HCT116 (cell line): Measurements from ENCODE around the gene PGGHG. TPM values are rescaled to one million over a fixed set of nuclear protein-coding genes. Genes with fewer than 3 reads are reported as not detected.

Source experiments
- ATAC-seq: fragments of 200-7000 bp; cut with Tn5 transposase; 2 replicates; pipeline ENCODE4 v1.9.1; 2020; ENCODE audit warnings: mild to moderate bottlenecking, moderate library complexity
- BruUV-seq: library from RNA; stranded (reverse); fragments of 400-500 nt; replicated peaks from 2 replicates; lab custom pipeline; 2021; lab: Mats Ljungman, UMichigan
- CTCF ChIA-PET: fragments of 300-600 bp; sonication (Branson Sonifier 250); formaldehyde crosslinking; loops from one replicate; lab custom pipeline; 2021; ENCODE audit warnings: antibody characterized with exemption; lab: Charles Lee
- POLR2A ChIA-PET: fragments of 300-600, 350-600 bp; sonication (Branson Sonifier 250); formaldehyde crosslinking; loops from one replicate; lab custom pipeline; 2021; ENCODE audit warnings: antibody characterized with exemption; lab: Charles Lee
- RAD21 ChIA-PET, 2 experiments: fragments of 300-600 bp; sonication (Branson Sonifier 250); formaldehyde crosslinking; loops; one replicate each; lab custom pipeline; 2023; ENCODE audit warnings: low total read pairs in 2 of 2; ENCODE audit not compliant: uncharacterized antibody in 2 of 2, unreplicated experiment in 2 of 2, low non-redundant PET in 1 of 2; lab: Charles Lee
- DNase-seq: peaks from one replicate; pipeline ENCODE4 v3.0.0-alpha.2; 2010; ENCODE audit warnings: low read depth, low spot score
- H2AFZ ChIP-seq: fragments of 200-600 bp; shearing (Covaris generic), sonication (generic); 2 replicates; pipeline ENCODE4 v1.6.1; 2017; ENCODE audit warnings: low read depth, mixed run types, mixed read lengths, antibody characterized with exemption, low read length; ENCODE audit not compliant: poor library complexity, severe bottlenecking
- H3K27ac ChIP-seq: 2 replicates; pipeline ENCODE4 v1.5.1; 2012; ENCODE audit warnings: low read depth, low read length
- H3K27me3 ChIP-seq: fragments of 200-600 bp; sonication (generic); 2 replicates; pipeline ENCODE4 v1.6.1; 2016; ENCODE audit warnings: mixed run types, low read length, mixed read lengths; ENCODE audit not compliant: insufficient read depth
- H3K36me3 ChIP-seq, 2 experiments: fragments of 200-500 bp in 1 of 2; fragments of 200-600 bp in 1 of 2; sonication (Bioruptor generic) in 1 of 2; sonication (generic) in 1 of 2; 2 replicates each; pipeline versions ENCODE4 v1.5.1 to v1.6.1; 2014 to 2016; ENCODE audit warnings: low read length in 2 of 2, inconsistent platforms in 1 of 2, mixed read lengths in 1 of 2, mixed run types in 1 of 2; ENCODE audit not compliant: insufficient read depth in 2 of 2, control insufficient read depth in 1 of 2
- H3K4me1 ChIP-seq, 2 experiments: fragments of 200-600 bp in 1 of 2; sonication (generic) in 1 of 2; 2 replicates each; pipeline versions ENCODE4 v1.5.1 to v1.6.1; 2012 to 2017; ENCODE audit warnings: low read length in 2 of 2, inconsistent platforms in 1 of 2, mild to moderate bottlenecking in 1 of 2, mixed read lengths in 1 of 2, mixed run types in 1 of 2, moderate library complexity in 1 of 2; ENCODE audit not compliant: insufficient read depth in 2 of 2, control insufficient read depth in 1 of 2
- H3K4me2 ChIP-seq: fragments of 200-600 bp; sonication (generic); 2 replicates; pipeline ENCODE4 v1.6.1; 2017; ENCODE audit warnings: mixed run types, low read length, mixed read lengths
- H3K4me3 ChIP-seq, 2 experiments: fragments of 200-600 bp in 1 of 2; sonication (generic) in 1 of 2; replicated peaks in 1 of 2; 2 replicates each; pipeline ENCODE4 v1.5.1; 2011 to 2016; ENCODE audit warnings: low read length in 2 of 2, control low read depth in 1 of 2, low read depth in 1 of 2, mild to moderate bottlenecking in 1 of 2, mixed read lengths in 1 of 2, mixed run types in 1 of 2
- H3K79me2 ChIP-seq: fragments of 200-600 bp; sonication (generic); 2 replicates; pipeline ENCODE4 v1.6.1; 2017; ENCODE audit warnings: mild to moderate bottlenecking, mixed run types, low read length, moderate library complexity, mixed read lengths; ENCODE audit not compliant: insufficient read depth
- H3K9ac ChIP-seq: fragments of 200-600 bp; sonication (generic); 2 replicates; pipeline ENCODE4 v1.6.1; 2016; ENCODE audit warnings: low read length, mixed read lengths
- H3K9me2 ChIP-seq: fragments of 200-600 bp; sonication (generic), shearing (Covaris generic); 2 replicates; pipeline ENCODE4 v1.6.1; 2017; ENCODE audit warnings: mixed run types, mild to moderate bottlenecking, moderate library complexity; ENCODE audit not compliant: insufficient read depth
- H3K9me3 ChIP-seq, 2 experiments: fragments of 200-500 bp in 1 of 2; fragments of 200-600 bp in 1 of 2; sonication (Bioruptor generic) in 1 of 2; sonication (generic) in 1 of 2; 2 replicates each; pipeline ENCODE4 v1.6.1; 2014 to 2017; ENCODE audit warnings: low read length in 2 of 2, mixed read lengths in 2 of 2, inconsistent platforms in 1 of 2, low read depth in 1 of 2, mild to moderate bottlenecking in 1 of 2, mixed run types in 1 of 2, moderate library complexity in 1 of 2; ENCODE audit not compliant: control insufficient read depth in 1 of 2, insufficient read depth in 1 of 2
- H4K20me1 ChIP-seq: fragments of 200-600 bp; sonication (generic), shearing (Covaris generic); 2 replicates; pipeline ENCODE4 v1.6.1; 2017; ENCODE audit warnings: mixed run types, mild to moderate bottlenecking, moderate library complexity; ENCODE audit not compliant: insufficient read depth
- CBX3 ChIP-seq: IDR thresholded peaks from 2 replicates; pipeline ENCODE4 v1.6.1; 2012; ENCODE audit warnings: low read depth
- CEBPB ChIP-seq: IDR thresholded peaks from 2 replicates; pipeline ENCODE4 v1.6.1; 2012; ENCODE audit warnings: low read depth
- ELF1 ChIP-seq: IDR thresholded peaks from 2 replicates; pipeline ENCODE4 v1.6.1; 2012; ENCODE audit warnings: low read depth, borderline replicate concordance
- EZH2 ChIP-seq: fragments of 200-600 bp; sonication (generic); IDR thresholded peaks from 2 replicates; pipeline ENCODE4 v1.6.1; 2017; ENCODE audit warnings: antibody characterized with exemption, mixed run types
- EZH2phosphoT487 ChIP-seq: fragments of 200-600 bp; IDR thresholded peaks from 2 replicates; pipeline ENCODE4 v1.6.1; 2018; ENCODE audit warnings: antibody characterized with exemption, borderline replicate concordance
- POLR2A ChIP-seq: IDR thresholded peaks from 2 replicates; pipeline ENCODE4 v1.7.0; 2011; ENCODE audit warnings: borderline replicate concordance; ENCODE audit not compliant: insufficient read depth, insufficient read length; ENCODE audit errors: extremely low read depth
- POLR2AphosphoS5 ChIP-seq: IDR thresholded peaks from 2 replicates; pipeline ENCODE4 v1.6.1; 2011; ENCODE audit warnings: mild to moderate bottlenecking, low read depth, low read length, moderate library complexity
- SIN3A ChIP-seq: IDR thresholded peaks from 2 replicates; pipeline ENCODE4 v1.6.1; 2012; ENCODE audit warnings: low read depth
- SP1 ChIP-seq: IDR thresholded peaks from 2 replicates; pipeline ENCODE4 v1.6.1; 2012; ENCODE audit warnings: low read depth
- SRF ChIP-seq: IDR thresholded peaks from 2 replicates; pipeline ENCODE4 v1.6.1; 2012; ENCODE audit warnings: low read depth
- TCF7L2 ChIP-seq: IDR thresholded peaks from 2 replicates; pipeline ENCODE4 v1.7.0; 2011; ENCODE audit warnings: borderline replicate concordance, inconsistent platforms; ENCODE audit not compliant: insufficient read depth, insufficient read length; ENCODE audit errors: extremely low read depth
- YY1 ChIP-seq: IDR thresholded peaks from 2 replicates; pipeline ENCODE4 v1.6.1; 2011; ENCODE audit warnings: low read length, low read depth, moderate library complexity, mild to moderate bottlenecking; ENCODE audit not compliant: insufficient replicate concordance; ENCODE audit errors: extremely low read depth
- ZFX ChIP-seq: fragments of 450-650 bp; IDR thresholded peaks from 2 replicates; pipeline ENCODE4 v1.6.1; 2017
- ZNF274 ChIP-seq: fragments of 200-500 bp; sonication (Bioruptor generic); IDR thresholded peaks from 2 replicates; pipeline ENCODE4 v1.6.1; 2014; ENCODE audit warnings: mild to moderate bottlenecking, low read depth, low read length, inconsistent platforms
- intact Hi-C: fragments of 100-400 bp; cut with micrococcal nuclease; formaldehyde crosslinking; loops from 2 replicates; pipeline ENCODE4 v1.10.0; 2022
- total RNA-seq: library from RNA; stranded (reverse); gene quantifications from one replicate; pipeline ENCODE4 v1.2.1, GENCODE V29; 2021; ENCODE audit not compliant: unreplicated experiment
- TF ChIP-seq, protein P1 (sequence below): IDR thresholded peaks from 2 replicates; pipeline ENCODE4 v1.6.1; 2012; ENCODE audit warnings: low read depth
- TF ChIP-seq, protein P2 (sequence below): IDR thresholded peaks from 2 replicates; pipeline ENCODE4 v1.6.1; 2012
- TF ChIP-seq, protein P3 (sequence below): IDR thresholded peaks from 2 replicates; pipeline ENCODE4 v1.6.1; 2011; ENCODE audit warnings: mild to moderate bottlenecking, low read length, moderate library complexity; ENCODE audit not compliant: insufficient replicate concordance; ENCODE audit errors: extremely low read depth
- TF ChIP-seq, protein P4 (sequence below), 3 experiments: fragments of 200-600 bp in 1 of 3; sonication (generic) in 1 of 3; IDR thresholded peaks in 2 of 3; conservative IDR thresholded peaks in 1 of 3; 2 replicates each; pipeline ENCODE4 v1.5.1; 2012 to 2017; ENCODE audit warnings: low read depth in 2 of 3, low read length in 2 of 3, antibody characterized with exemption in 1 of 3, borderline replicate concordance in 1 of 3, control low read depth in 1 of 3, mild to moderate bottlenecking in 1 of 3, mixed read lengths in 1 of 3, mixed run types in 1 of 3, moderate library complexity in 1 of 3; ENCODE audit not compliant: insufficient read depth in 1 of 3

The PGGHG gene
- total RNA-seq, 1 experiment from 2014 or later, result 57.5 TPM

DNA sequence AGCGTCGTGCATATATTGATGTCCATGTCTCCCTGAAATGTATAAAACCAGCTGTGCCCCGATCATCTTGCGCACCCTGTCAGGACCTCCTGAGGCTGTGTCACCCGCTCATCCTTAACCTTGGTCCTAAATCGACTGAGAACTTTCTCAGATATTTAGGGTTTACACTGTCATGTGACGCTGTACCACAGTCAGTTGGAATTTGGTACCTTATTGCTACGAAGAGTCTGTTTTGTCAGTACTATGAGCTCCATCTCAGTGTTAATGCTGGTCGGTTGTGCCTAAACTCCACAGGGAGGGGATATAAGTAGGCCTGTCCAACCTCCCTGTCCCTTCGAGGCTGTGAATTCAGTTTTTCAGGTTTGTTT, 16.9 kb downstream of the PGGHG start:
- H3K79me2 ChIP-seq, result no peaks in the 10 kb centered on the region
- H3K27ac ChIP-seq, result no peak overlapping the region
- H4K20me1 ChIP-seq, result no peaks in the 10 kb centered on the region
- CTCF ChIA-PET, result interaction anchor here (1.1 to 2.8 kb wide), 4 partner anchors 11 to 142 kb away, joined by 4 to 10 read pairs (median 6); no protein-coding TSS in a partner anchor
- H3K9me2 ChIP-seq, result no peaks in the 10 kb centered on the region
- no TSS peak for BruUV-seq
- intact Hi-C loops, result loop anchor here (1.0 to 10.0 kb wide), 2 partner anchors 89 to 142 kb away; partner anchors contain the start of gene PKP3
- H3K4me3 ChIP-seq, result no peak overlapping the region
- POLR2A ChIA-PET, result no interaction called here
- RAD21 ChIA-PET, result interaction anchor here in 1 of 2 experiments (0.8 kb wide), 1 partner anchor 56 kb away, joined by 3 read pairs; no protein-coding TSS in a partner anchor
- no peaks in the 10 kb centered on the region for H3K9me3 ChIP-seq
- peaks cover 13 to 24% of the 10 kb centered on the region in 2 experiments for H3K4me1 ChIP-seq
- DNase-seq (no peak), ATAC-seq (no peak)
- no peak overlapping the region for H3K9ac ChIP-seq
- no peak overlapping the region for H2AFZ ChIP-seq
- H3K4me2 ChIP-seq, result no peak overlapping the region
- no peaks in the 10 kb centered on the region for H3K36me3 ChIP-seq
- no peaks in the 10 kb centered on the region for H3K27me3 ChIP-seq
- TF ChIP-seq, protein P1, sequence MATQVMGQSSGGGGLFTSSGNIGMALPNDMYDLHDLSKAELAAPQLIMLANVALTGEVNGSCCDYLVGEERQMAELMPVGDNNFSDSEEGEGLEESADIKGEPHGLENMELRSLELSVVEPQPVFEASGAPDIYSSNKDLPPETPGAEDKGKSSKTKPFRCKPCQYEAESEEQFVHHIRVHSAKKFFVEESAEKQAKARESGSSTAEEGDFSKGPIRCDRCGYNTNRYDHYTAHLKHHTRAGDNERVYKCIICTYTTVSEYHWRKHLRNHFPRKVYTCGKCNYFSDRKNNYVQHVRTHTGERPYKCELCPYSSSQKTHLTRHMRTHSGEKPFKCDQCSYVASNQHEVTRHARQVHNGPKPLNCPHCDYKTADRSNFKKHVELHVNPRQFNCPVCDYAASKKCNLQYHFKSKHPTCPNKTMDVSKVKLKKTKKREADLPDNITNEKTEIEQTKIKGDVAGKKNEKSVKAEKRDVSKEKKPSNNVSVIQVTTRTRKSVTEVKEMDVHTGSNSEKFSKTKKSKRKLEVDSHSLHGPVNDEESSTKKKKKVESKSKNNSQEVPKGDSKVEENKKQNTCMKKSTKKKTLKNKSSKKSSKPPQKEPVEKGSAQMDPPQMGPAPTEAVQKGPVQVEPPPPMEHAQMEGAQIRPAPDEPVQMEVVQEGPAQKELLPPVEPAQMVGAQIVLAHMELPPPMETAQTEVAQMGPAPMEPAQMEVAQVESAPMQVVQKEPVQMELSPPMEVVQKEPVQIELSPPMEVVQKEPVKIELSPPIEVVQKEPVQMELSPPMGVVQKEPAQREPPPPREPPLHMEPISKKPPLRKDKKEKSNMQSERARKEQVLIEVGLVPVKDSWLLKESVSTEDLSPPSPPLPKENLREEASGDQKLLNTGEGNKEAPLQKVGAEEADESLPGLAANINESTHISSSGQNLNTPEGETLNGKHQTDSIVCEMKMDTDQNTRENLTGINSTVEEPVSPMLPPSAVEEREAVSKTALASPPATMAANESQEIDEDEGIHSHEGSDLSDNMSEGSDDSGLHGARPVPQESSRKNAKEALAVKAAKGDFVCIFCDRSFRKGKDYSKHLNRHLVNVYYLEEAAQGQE, result no peak
- TF ChIP-seq YY1 (no peak), SP1 (no peak), EZH2 (no peak), ELF1 (no peak), POLR2A (no peak), SRF (no peak), POLR2AphosphoS5 (no peak), ZNF274 (no peak), CEBPB (no peak), TCF7L2 (no peak), ZFX (no peak), EZH2phosphoT487 (no peak), SIN3A (no peak), CBX3 (no peak)
- TF ChIP-seq, protein P2, sequence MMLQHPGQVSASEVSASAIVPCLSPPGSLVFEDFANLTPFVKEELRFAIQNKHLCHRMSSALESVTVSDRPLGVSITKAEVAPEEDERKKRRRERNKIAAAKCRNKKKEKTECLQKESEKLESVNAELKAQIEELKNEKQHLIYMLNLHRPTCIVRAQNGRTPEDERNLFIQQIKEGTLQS, result no peak
- TF ChIP-seq, protein P3, sequence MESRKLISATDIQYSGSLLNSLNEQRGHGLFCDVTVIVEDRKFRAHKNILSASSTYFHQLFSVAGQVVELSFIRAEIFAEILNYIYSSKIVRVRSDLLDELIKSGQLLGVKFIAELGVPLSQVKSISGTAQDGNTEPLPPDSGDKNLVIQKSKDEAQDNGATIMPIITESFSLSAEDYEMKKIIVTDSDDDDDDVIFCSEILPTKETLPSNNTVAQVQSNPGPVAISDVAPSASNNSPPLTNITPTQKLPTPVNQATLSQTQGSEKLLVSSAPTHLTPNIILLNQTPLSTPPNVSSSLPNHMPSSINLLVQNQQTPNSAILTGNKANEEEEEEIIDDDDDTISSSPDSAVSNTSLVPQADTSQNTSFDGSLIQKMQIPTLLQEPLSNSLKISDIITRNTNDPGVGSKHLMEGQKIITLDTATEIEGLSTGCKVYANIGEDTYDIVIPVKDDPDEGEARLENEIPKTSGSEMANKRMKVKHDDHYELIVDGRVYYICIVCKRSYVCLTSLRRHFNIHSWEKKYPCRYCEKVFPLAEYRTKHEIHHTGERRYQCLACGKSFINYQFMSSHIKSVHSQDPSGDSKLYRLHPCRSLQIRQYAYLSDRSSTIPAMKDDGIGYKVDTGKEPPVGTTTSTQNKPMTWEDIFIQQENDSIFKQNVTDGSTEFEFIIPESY, result no peak
- TF ChIP-seq, protein P4, sequence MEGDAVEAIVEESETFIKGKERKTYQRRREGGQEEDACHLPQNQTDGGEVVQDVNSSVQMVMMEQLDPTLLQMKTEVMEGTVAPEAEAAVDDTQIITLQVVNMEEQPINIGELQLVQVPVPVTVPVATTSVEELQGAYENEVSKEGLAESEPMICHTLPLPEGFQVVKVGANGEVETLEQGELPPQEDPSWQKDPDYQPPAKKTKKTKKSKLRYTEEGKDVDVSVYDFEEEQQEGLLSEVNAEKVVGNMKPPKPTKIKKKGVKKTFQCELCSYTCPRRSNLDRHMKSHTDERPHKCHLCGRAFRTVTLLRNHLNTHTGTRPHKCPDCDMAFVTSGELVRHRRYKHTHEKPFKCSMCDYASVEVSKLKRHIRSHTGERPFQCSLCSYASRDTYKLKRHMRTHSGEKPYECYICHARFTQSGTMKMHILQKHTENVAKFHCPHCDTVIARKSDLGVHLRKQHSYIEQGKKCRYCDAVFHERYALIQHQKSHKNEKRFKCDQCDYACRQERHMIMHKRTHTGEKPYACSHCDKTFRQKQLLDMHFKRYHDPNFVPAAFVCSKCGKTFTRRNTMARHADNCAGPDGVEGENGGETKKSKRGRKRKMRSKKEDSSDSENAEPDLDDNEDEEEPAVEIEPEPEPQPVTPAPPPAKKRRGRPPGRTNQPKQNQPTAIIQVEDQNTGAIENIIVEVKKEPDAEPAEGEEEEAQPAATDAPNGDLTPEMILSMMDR (IDR thresholded peaks at IDR 0.05 in 2 of 3, conservative IDR thresholded peaks at IDR 0.05 in 1 of 3; ENCODE audit: borderline replicate concordance in 1 of 3, insufficient read depth in 1 of 3, low read depth in 2 of 3, low read length in 2 of 3), result no peak
